Measurements from ENCODE around the gene PLAAT2. TPM values are rescaled to one million over a fixed set of nuclear protein-coding genes. Genes with fewer than 3 reads are reported as not detected.
"Not testable (repeated sequence)": the region's sequence is repeated elsewhere in the genome, so short reads cannot be mapped to it uniquely, and the experiment has no call there.

Gene PLAAT2
- total RNA-seq, 2 donors from 2014 or later = 0.35 TPM; not detected in 1

GRCh38 chr11:63595296-63595695, 32.1 kb upstream of the PLAAT2 start:
- Mint-ChIP-seq H3K9me3 (no peaks in the 10 kb centered on the region), H3K4me3 (no peak overlapping the region), H3K36me3 (ENCODE audit: insufficient read depth in 2 of 2) (no peaks in the 10 kb centered on the region), H3K27me3 (ENCODE audit: low read depth) (no peaks in the 10 kb centered on the region), H3K27ac (no peak overlapping the region), H3K4me1 (ENCODE audit: low read depth) (no peaks in the 10 kb centered on the region)
- ATAC-seq (replicated peaks in 1 of 2) = no peak
- DNase-seq = no peak

- H3K27ac Mint-ChIP-seq = no peak overlapping the region
- DNase-seq (no peak), ATAC-seq (replicated peaks in 1 of 2) (no peak)
- H3K36me3 Mint-ChIP-seq (ENCODE audit: insufficient read depth in 2 of 2) = no peaks in the 10 kb centered on the region
- H3K9me3 Mint-ChIP-seq = no peaks in the 10 kb centered on the region
- H3K27me3 Mint-ChIP-seq (ENCODE audit: low read depth) = no peaks in the 10 kb centered on the region
- no peaks in the 10 kb centered on the region for H3K4me1 Mint-ChIP-seq (ENCODE audit: low read depth)
- no peak overlapping the region for H3K4me3 Mint-ChIP-seq
Observed at GRCh38 chr11:63592975-63593395, 29.8 kb upstream of the PLAAT2 start.

GRCh38 chr11:63590024-63590788, 27.0 kb upstream of the PLAAT2 start:
- ATAC-seq (replicated peaks in 1 of 2) (no peak), DNase-seq (no peak)
- Mint-ChIP-seq H3K4me1 (ENCODE audit: low read depth) (no peaks in the 10 kb centered on the region), H3K27ac (no peak overlapping the region), H3K36me3 (ENCODE audit: insufficient read depth in 2 of 2) (no peaks in the 10 kb centered on the region), H3K9me3 (no peaks in the 10 kb centered on the region), H3K27me3 (ENCODE audit: low read depth) (no peaks in the 10 kb centered on the region), H3K4me3 (no peak overlapping the region)

- DNase-seq = no peak
- Mint-ChIP-seq H3K4me3 (no peak overlapping the region), H3K4me1 (ENCODE audit: low read depth) (no peaks in the 10 kb centered on the region), H3K9me3 (no peaks in the 10 kb centered on the region), H3K36me3 (ENCODE audit: insufficient read depth in 2 of 2) (no peaks in the 10 kb centered on the region), H3K27ac (no peak overlapping the region), H3K27me3 (ENCODE audit: low read depth) (no peaks in the 10 kb centered on the region)
- ATAC-seq (replicated peaks in 1 of 2) = no peak
Observed at GRCh38 chr11:63589000-63589399, 25.8 kb upstream of the PLAAT2 start.

GRCh38 chr11:63586451-63587166, 23.4 kb upstream of the PLAAT2 start:
- peaks cover 13% of the 10 kb centered on the region for H3K4me1 Mint-ChIP-seq (ENCODE audit: low read depth)
- H3K27me3 Mint-ChIP-seq (ENCODE audit: low read depth) = no peaks in the 10 kb centered on the region
- H3K4me3 Mint-ChIP-seq = no peak overlapping the region
- H3K27ac Mint-ChIP-seq = no peak overlapping the region
- H3K9me3 Mint-ChIP-seq = peaks cover 4 to 7% of the 10 kb centered on the region in 2 donors
- ATAC-seq (replicated peaks in 1 of 2) = no peak
- DNase-seq = no peak
- H3K36me3 Mint-ChIP-seq (ENCODE audit: insufficient read depth in 2 of 2) = peaks cover 6 to 8% of the 10 kb centered on the region in 2 donors

- DNase-seq = no peak
- H3K27me3 Mint-ChIP-seq (ENCODE audit: low read depth) = no peaks in the 10 kb centered on the region
- H3K4me1 Mint-ChIP-seq (ENCODE audit: low read depth) = peaks cover 14% of the 10 kb centered on the region
- H3K27ac Mint-ChIP-seq = peak overlapping the region; percentile 40
- ATAC-seq (replicated peaks in 1 of 2) = no peak
- H3K4me3 Mint-ChIP-seq = no peak overlapping the region
- peaks cover 8 to 10% of the 10 kb centered on the region in 2 donors for H3K9me3 Mint-ChIP-seq
- peaks cover 16 to 18% of the 10 kb centered on the region in 2 donors for H3K36me3 Mint-ChIP-seq (ENCODE audit: insufficient read depth in 2 of 2)
Observed at GRCh38 chr11:63583357-63583677, 20.1 kb upstream of the PLAAT2 start.

GRCh38 chr11:63581224-63581623, 18.0 kb upstream of the PLAAT2 start:
- H3K4me1 Mint-ChIP-seq (ENCODE audit: low read depth) = peaks cover 14% of the 10 kb centered on the region
- ATAC-seq (replicated peaks in 1 of 2); H3K4me3 Mint-ChIP-seq; H3K27me3 Mint-ChIP-seq (ENCODE audit: low read depth); DNase-seq: not testable (repeated sequence)
- H3K27ac Mint-ChIP-seq = peak overlapping the region; percentile 16
- peaks cover 8 to 12% of the 10 kb centered on the region in 2 donors for H3K9me3 Mint-ChIP-seq
- H3K36me3 Mint-ChIP-seq (ENCODE audit: insufficient read depth in 2 of 2) = peaks cover 19 to 20% of the 10 kb centered on the region in 2 donors

GRCh38 chr11:63578882-63579281, 15.7 kb upstream of the PLAAT2 start:
- not testable (repeated sequence) for H3K4me3 Mint-ChIP-seq; H3K27me3 Mint-ChIP-seq (ENCODE audit: low read depth); H3K27ac Mint-ChIP-seq; ATAC-seq (replicated peaks in 1 of 2); DNase-seq
- Mint-ChIP-seq H3K4me1 (ENCODE audit: low read depth) (peaks cover 28% of the 10 kb centered on the region), H3K9me3 (peaks cover 8 to 12% of the 10 kb centered on the region in 2 donors), H3K36me3 (ENCODE audit: insufficient read depth in 2 of 2) (peaks cover 19 to 22% of the 10 kb centered on the region in 2 donors)

- Mint-ChIP-seq H3K27me3 (ENCODE audit: low read depth) (no peaks in the 10 kb centered on the region), H3K4me3 (peak overlapping the region; percentile 81 to 83), H3K9me3 (peaks cover 0 to 8% of the 10 kb centered on the region in 2 donors), H3K4me1 (ENCODE audit: low read depth) (peaks cover 20% of the 10 kb centered on the region), H3K27ac (peak overlapping the region; percentile 79), H3K36me3 (ENCODE audit: insufficient read depth in 2 of 2) (peaks cover 6 to 10% of the 10 kb centered on the region in 2 donors)
- ATAC-seq (replicated peaks in 1 of 2) (no peak), DNase-seq (no peak)
Observed at GRCh38 chr11:63574856-63575602, 11.8 kb upstream of the PLAAT2 start.

GRCh38 chr11:63573881-63574855, 11.0 kb upstream of the PLAAT2 start:
- ATAC-seq (replicated peaks in 1 of 2) (peak; percentile 60 to 79), DNase-seq (peak; percentile 17 to 36)
- Mint-ChIP-seq H3K27me3 (ENCODE audit: low read depth) (no peaks in the 10 kb centered on the region), H3K27ac (peak overlapping the region; percentile 86), H3K4me3 (peak overlapping the region; percentile 81 to 83), H3K4me1 (ENCODE audit: low read depth) (peaks cover 20% of the 10 kb centered on the region), H3K9me3 (peaks cover 0 to 6% of the 10 kb centered on the region in 2 donors), H3K36me3 (ENCODE audit: insufficient read depth in 2 of 2) (peaks cover 5 to 8% of the 10 kb centered on the region in 2 donors)

- peak overlapping the region; percentile 43 for H3K27ac Mint-ChIP-seq
- H3K27me3 Mint-ChIP-seq (ENCODE audit: low read depth) = no peaks in the 10 kb centered on the region
- H3K4me1 Mint-ChIP-seq (ENCODE audit: low read depth) = peaks cover 31% of the 10 kb centered on the region
- ATAC-seq (replicated peaks in 1 of 2) = no peak
- DNase-seq = no peak
- H3K9me3 Mint-ChIP-seq = peaks cover 0 to 1% of the 10 kb centered on the region in 2 donors
- no peak overlapping the region for H3K4me3 Mint-ChIP-seq
- H3K36me3 Mint-ChIP-seq (ENCODE audit: insufficient read depth in 2 of 2) = peaks cover 0 to 2% of the 10 kb centered on the region in 2 donors
Observed at GRCh38 chr11:63572026-63572688, 9.0 kb upstream of the PLAAT2 start.

GRCh38 chr11:63569570-63569969, 6.4 kb upstream of the PLAAT2 start:
- Mint-ChIP-seq H3K27ac (no peak overlapping the region), H3K9me3 (peaks cover 0 to 1% of the 10 kb centered on the region in 2 donors), H3K4me1 (ENCODE audit: low read depth) (peaks cover 41% of the 10 kb centered on the region), H3K36me3 (ENCODE audit: insufficient read depth in 2 of 2) (peaks cover 0 to 2% of the 10 kb centered on the region in 2 donors), H3K27me3 (ENCODE audit: low read depth) (no peaks in the 10 kb centered on the region), H3K4me3 (no peak overlapping the region)
- ATAC-seq (replicated peaks in 1 of 2) (no peak), DNase-seq (no peak)
